Esophagus muscularis mucosa (tissue), 4 donors: ENCODE results near the gene MID1. TPM values are rescaled to one million over a fixed set of nuclear protein-coding genes. Genes with fewer than 3 reads are reported as not detected.

Source experiments
- DNase-seq: peaks from one replicate; pipeline ENCODE4 v3.0.0-alpha.2; 2017; ENCODE audit errors: extremely low spot score
- H3K27ac ChIP-seq, 4 donors: fragments of 200-600 bp; sonication (generic); replicated peaks in 1 of 4; 1 replicate in 3 of 4; 2 replicates in 1 of 4; pipeline ENCODE4 v1.5.1; 2016 to 2019; ENCODE audit warnings: mild to moderate bottlenecking in 1 of 4
- H3K27me3 ChIP-seq, 4 donors: fragments of 200-600 bp; sonication (generic); one replicate each; pipeline versions ENCODE4 v1.5.1 to v1.6.0; 2016 to 2019
- H3K36me3 ChIP-seq, 4 donors: fragments of 200-600 bp; sonication (generic); one replicate each; pipeline ENCODE4 v1.5.1; 2016 to 2019
- H3K4me1 ChIP-seq, 4 donors: fragments of 200-600 bp; sonication (generic); one replicate each; pipeline ENCODE4 v1.5.1; 2016 to 2019
- H3K4me3 ChIP-seq, 4 donors: fragments of 200-600 bp; sonication (generic); 1 replicate in 2 of 4; 2 replicates in 2 of 4; pipeline ENCODE4 v1.5.1; 2016 to 2019; ENCODE audit warnings: mild to moderate bottlenecking in 4 of 4, moderate library complexity in 1 of 4
- H3K9me3 ChIP-seq, 4 donors: fragments of 200-600 bp; sonication (generic); 1 replicate in 3 of 4; 2 replicates in 1 of 4; pipeline ENCODE4 v1.5.1; 2016 to 2019
- CTCF ChIP-seq, 3 experiments: fragments of 200-600 bp in 2 of 3; fragments of 450-650 bp in 1 of 3; sonication (generic) in 2 of 3; IDR thresholded peaks; one replicate each; pipeline ENCODE4 v1.5.1; 2017 to 2019; ENCODE audit warnings: antibody characterized with exemption in 3 of 3, mild to moderate bottlenecking in 2 of 3, moderate library complexity in 1 of 3
- EP300 ChIP-seq: sonication (generic); formaldehyde crosslinking; IDR thresholded peaks from one replicate; pipeline ENCODE4 v1.6.1; 2017; ENCODE audit warnings: antibody characterized with exemption
- POLR2A ChIP-seq: fragments of 450-650 bp; IDR thresholded peaks from one replicate; pipeline ENCODE4 v1.6.1; 2017; ENCODE audit warnings: antibody characterized with exemption, moderate library complexity, mild to moderate bottlenecking, low read depth
- POLR2AphosphoS5 ChIP-seq, 2 donors: sonication (generic); formaldehyde crosslinking; IDR thresholded peaks; one replicate each; pipeline ENCODE4 v1.6.1; 2017; ENCODE audit warnings: antibody characterized with exemption in 2 of 2
- WGBS: methylation state at CpG from one replicate; pipeline ENCODE4 v1.1.5; 2018; 5-methylcytosine and 5-hydroxymethylcytosine counted together
- intact Hi-C: fragments of 100-400 bp; cut with DNase I; formaldehyde crosslinking; loops from one replicate; pipeline ENCODE4 v1.15.1; 2023
- total RNA-seq, 4 donors: library from RNA; depleted of rRNA; stranded (reverse); fragments of >200 nt; gene quantifications; one replicate each; pipeline versions ENCODE4 v1.1.0 to v1.2.1, GENCODE V29; 2016

MID1 gene
- total RNA-seq, 4 donors from 2014 or later = 11.2 to 22.0 (median 16.2) TPM

- Histone ChIP-seq H3K36me3 (peaks cover 0 to 6% (median 2%) of the 10 kb centered on the region in 4 donors), H3K9me3 (no peaks in the 10 kb centered on the region), H3K27ac (no peak overlapping the region), H3K27me3 (no peaks in the 10 kb centered on the region), H3K4me1 (peaks cover 0 to 9% (median 0%) of the 10 kb centered on the region in 4 donors), H3K4me3 (no peak overlapping the region)
- no peak for DNase-seq
- intact Hi-C loops = no loop called here
- no peak for TF ChIP-seq POLR2AphosphoS5 (IDR thresholded peaks at IDR 0.05)
- no peak for TF ChIP-seq CTCF (IDR thresholded peaks at IDR 0.05)
- TF ChIP-seq POLR2A = no peak
- no peak for TF ChIP-seq EP300
Measured at GRCh38 chrX:10470009-10470408, 150.4 kb downstream of the MID1 start.

GRCh38 chrX:10467793-10468192, 152.6 kb downstream of the MID1 start:
- Histone ChIP-seq H3K27me3 (no peaks in the 10 kb centered on the region), H3K4me3 (no peak overlapping the region), H3K27ac (no peak overlapping the region), H3K36me3 (peaks cover 0 to 6% (median 2%) of the 10 kb centered on the region in 4 donors), H3K4me1 (no peaks in the 10 kb centered on the region), H3K9me3 (no peaks in the 10 kb centered on the region)
- intact Hi-C loops = no loop called here
- WGBS = 74% methylated on average over 3 of the region's 3 CpGs
- no peak for TF ChIP-seq EP300
- no peak for TF ChIP-seq POLR2AphosphoS5 (IDR thresholded peaks at IDR 0.05)
- no peak for TF ChIP-seq CTCF (IDR thresholded peaks at IDR 0.05)
- no peak for TF ChIP-seq POLR2A
- DNase-seq = no peak

GRCh38 chrX:10465254-10465653, 155.1 kb downstream of the MID1 start:
- Histone ChIP-seq H3K9me3 (no peaks in the 10 kb centered on the region), H3K4me1 (no peaks in the 10 kb centered on the region), H3K36me3 (peaks cover 0 to 6% (median 2%) of the 10 kb centered on the region in 4 donors), H3K27ac (no peak overlapping the region), H3K27me3 (no peaks in the 10 kb centered on the region), H3K4me3 (no peak overlapping the region)
- intact Hi-C loops = no loop called here
- 96% methylated on average over 2 of the region's 2 CpGs for WGBS
- DNase-seq = no peak
- no peak for TF ChIP-seq EP300
- TF ChIP-seq CTCF (IDR thresholded peaks at IDR 0.05) = no peak
- TF ChIP-seq POLR2AphosphoS5 (IDR thresholded peaks at IDR 0.05) = no peak
- no peak for TF ChIP-seq POLR2A

GRCh38 chrX:10457092-10457491, 163.3 kb downstream of the MID1 start:
- Histone ChIP-seq H3K4me3 (no peak overlapping the region), H3K27ac (no peak overlapping the region), H3K9me3 (no peaks in the 10 kb centered on the region), H3K36me3 (peaks cover 0 to 18% (median 6%) of the 10 kb centered on the region in 4 donors), H3K4me1 (no peaks in the 10 kb centered on the region), H3K27me3 (no peaks in the 10 kb centered on the region)
- intact Hi-C loops = no loop called here
- TF ChIP-seq POLR2AphosphoS5 (IDR thresholded peaks at IDR 0.05) = no peak
- DNase-seq = no peak
- WGBS = 92% methylated on average over 5 of the region's 5 CpGs

- intact Hi-C loops = no loop called here
- Histone ChIP-seq H3K27ac (no peak overlapping the region), H3K4me1 (peaks cover 0 to 8% (median 4%) of the 10 kb centered on the region in 4 donors), H3K9me3 (no peaks in the 10 kb centered on the region), H3K36me3 (peaks cover 0 to 19% (median 6%) of the 10 kb centered on the region in 4 donors), H3K27me3 (no peaks in the 10 kb centered on the region), H3K4me3 (no peak overlapping the region)
- no peak for DNase-seq
- 92% methylated on average over 1 of the region's 1 CpG for WGBS
- TF ChIP-seq POLR2A (no peak), EP300 (no peak), POLR2AphosphoS5 (IDR thresholded peaks at IDR 0.05) (no peak), CTCF (IDR thresholded peaks at IDR 0.05) (no peak)
Measured at GRCh38 chrX:10453945-10454344, 166.4 kb downstream of the MID1 start.
